ENCODE results near the gene GATB. TPM values are rescaled to one million over a fixed set of nuclear protein-coding genes. Genes with fewer than 3 reads are reported as not detected.

Gene GATB
- total RNA-seq, 1 donor: 17.2 TPM

GRCh38 chr4:151641983-151642382 is 118.8 kb downstream of the GATB start:
- no peak overlapping the region for H3K4me3 ChIP-seq (ENCODE audit: low read depth, low read length)
- DNase-seq (ENCODE audit: low read depth): no peak
- TF ChIP-seq, protein P1, sequence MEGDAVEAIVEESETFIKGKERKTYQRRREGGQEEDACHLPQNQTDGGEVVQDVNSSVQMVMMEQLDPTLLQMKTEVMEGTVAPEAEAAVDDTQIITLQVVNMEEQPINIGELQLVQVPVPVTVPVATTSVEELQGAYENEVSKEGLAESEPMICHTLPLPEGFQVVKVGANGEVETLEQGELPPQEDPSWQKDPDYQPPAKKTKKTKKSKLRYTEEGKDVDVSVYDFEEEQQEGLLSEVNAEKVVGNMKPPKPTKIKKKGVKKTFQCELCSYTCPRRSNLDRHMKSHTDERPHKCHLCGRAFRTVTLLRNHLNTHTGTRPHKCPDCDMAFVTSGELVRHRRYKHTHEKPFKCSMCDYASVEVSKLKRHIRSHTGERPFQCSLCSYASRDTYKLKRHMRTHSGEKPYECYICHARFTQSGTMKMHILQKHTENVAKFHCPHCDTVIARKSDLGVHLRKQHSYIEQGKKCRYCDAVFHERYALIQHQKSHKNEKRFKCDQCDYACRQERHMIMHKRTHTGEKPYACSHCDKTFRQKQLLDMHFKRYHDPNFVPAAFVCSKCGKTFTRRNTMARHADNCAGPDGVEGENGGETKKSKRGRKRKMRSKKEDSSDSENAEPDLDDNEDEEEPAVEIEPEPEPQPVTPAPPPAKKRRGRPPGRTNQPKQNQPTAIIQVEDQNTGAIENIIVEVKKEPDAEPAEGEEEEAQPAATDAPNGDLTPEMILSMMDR (IDR thresholded peaks at IDR 0.05; ENCODE audit: insufficient read depth, low read length): no peak

DNA sequence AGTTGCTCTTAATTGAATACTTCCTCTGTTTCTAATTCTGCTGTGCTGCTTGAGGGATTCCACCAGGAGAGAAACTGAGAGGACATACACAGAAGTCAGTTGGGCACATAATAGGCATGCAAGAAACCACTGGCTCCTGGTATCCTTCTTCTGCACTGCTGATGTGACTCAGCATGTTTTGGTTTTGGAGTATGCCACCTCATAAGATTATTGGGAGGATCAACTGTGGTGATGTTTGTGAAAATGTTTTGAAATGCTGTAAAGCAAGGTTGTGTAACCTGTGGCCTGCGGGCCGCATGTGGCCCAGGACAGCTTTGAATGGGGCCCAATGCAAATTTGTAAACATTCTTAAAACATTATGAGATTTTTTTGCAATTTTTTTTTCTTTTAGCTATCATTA is 119.6 kb downstream of the GATB start:
- TF ChIP-seq, protein P1 (IDR thresholded peaks at IDR 0.05; ENCODE audit: insufficient read depth, low read length): no peak
- peak; percentile 56 for DNase-seq (ENCODE audit: low read depth)
- H3K4me3 ChIP-seq (ENCODE audit: low read depth, low read length): no peak overlapping the region

- TF ChIP-seq, protein P1 (IDR thresholded peaks at IDR 0.05; ENCODE audit: insufficient read depth, low read length): no peak
- H3K4me3 ChIP-seq (ENCODE audit: low read depth, low read length): no peak overlapping the region
- no peak for DNase-seq (ENCODE audit: low read depth)
Measured at GRCh38 chr4:151640381-151640780, 120.4 kb downstream of the GATB start.

GRCh38 chr4:151638295-151638858 is 122.4 kb downstream of the GATB start:
- TF ChIP-seq, protein P1 (IDR thresholded peaks at IDR 0.05; ENCODE audit: insufficient read depth, low read length): no peak
- H3K4me3 ChIP-seq (ENCODE audit: low read depth, low read length): no peak overlapping the region
- no peak for DNase-seq (ENCODE audit: low read depth)

GRCh38 chr4:151631349-151631748 is 129.5 kb downstream of the GATB start:
- DNase-seq (ENCODE audit: low read depth): no peak
- no peak overlapping the region for H3K4me3 ChIP-seq (ENCODE audit: low read depth, low read length)
- TF ChIP-seq, protein P1 (IDR thresholded peaks at IDR 0.05; ENCODE audit: insufficient read depth, low read length): no peak

- no peak for DNase-seq (ENCODE audit: low read depth)
- TF ChIP-seq, protein P1 (IDR thresholded peaks at IDR 0.05; ENCODE audit: insufficient read depth, low read length): no peak
- H3K4me3 ChIP-seq (ENCODE audit: low read depth, low read length): no peak overlapping the region
Measured at GRCh38 chr4:151629097-151629783, 131.6 kb downstream of the GATB start.

All from fibroblast of the aortic adventitia (primary cell).